Superior temporal gyrus (tissue), 1 donor: ENCODE measurements around the gene STK32C.
"Not testable (repeated sequence)": the region's sequence is repeated elsewhere in the genome, so short reads cannot be mapped to it uniquely, and the experiment has no call there.

Experiments
- DNase-seq: peaks from one replicate; pipeline ENCODE4 v3.0.0-alpha.2; 2016; ENCODE audit errors: extremely low spot score

STK32C gene

DNA sequence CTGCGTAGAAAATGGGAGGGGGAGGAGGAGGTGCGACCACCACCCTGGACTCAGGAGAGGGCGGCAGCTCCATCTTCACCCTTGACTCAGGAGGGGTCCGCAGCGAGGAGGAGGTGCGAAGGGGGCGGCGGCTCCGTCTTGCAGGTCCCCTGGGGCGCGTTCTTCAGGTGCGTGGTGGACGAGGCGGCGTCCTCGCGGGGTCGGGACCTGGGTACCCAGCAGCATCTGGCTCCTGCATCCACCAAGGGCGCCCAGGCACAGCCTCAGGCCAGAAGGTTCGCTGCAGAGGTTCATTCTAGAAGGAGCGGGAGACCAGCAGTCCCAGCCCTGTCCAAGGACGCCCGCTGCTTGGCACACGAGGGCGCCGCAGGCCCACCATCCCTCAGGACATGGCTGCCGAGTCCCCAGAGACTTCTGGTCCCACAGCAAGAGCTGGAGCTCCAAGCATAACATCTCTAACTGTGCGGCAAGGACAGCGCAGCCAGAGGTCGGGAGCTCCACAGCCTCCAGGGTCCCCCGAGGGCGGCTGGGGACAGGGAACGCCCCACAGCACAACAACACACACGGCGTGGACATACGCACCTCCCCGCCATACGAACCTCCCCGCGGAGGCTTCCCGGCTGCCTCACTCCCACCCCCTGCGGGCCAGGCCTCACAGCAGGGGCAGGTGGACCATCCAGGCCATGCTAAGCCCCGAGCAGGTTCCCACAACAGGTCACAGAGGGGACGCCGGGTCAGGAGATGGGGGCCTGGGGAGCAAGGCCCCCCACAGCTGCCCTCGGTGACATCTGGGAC, 137.8 kb downstream of the STK32C start:
- DNase-seq = no peak

DNA sequence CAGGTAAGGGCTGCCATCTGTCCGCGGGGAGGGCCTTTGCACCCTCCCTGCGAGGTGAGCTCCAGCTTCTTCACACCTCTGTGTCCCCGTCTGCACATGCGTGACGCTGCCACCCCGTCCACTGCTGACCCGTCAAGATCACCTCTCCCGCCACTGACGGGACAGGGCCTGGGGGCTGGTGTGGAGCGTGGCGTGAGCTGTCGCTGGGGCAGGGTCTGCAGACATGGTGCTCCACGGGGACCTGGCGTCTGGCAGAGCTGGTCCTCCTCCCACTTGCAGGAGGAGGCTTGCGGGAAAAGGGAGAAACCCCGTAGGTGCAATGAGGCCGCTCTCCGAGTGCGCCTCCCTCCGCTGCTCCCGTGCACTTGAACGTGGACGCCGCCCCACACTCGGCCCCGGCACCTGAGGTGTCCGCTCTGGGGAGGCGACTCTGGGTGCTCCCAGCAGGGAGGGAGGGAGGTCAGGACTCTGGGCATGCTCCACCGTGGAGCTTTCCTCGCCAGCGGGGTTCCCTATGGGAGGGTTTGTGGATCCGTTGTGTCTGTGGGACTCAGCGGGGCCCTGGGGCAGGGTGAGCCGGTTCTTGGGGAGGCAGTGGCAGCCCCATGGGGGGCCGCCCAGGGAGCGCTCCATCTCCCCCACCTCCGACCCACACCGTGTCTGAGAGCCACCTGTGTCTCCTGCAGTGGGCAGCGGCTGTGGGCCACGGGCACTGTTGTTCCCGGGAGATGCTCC, 138.6 kb downstream of the STK32C start:
- no peak for DNase-seq

DNA sequence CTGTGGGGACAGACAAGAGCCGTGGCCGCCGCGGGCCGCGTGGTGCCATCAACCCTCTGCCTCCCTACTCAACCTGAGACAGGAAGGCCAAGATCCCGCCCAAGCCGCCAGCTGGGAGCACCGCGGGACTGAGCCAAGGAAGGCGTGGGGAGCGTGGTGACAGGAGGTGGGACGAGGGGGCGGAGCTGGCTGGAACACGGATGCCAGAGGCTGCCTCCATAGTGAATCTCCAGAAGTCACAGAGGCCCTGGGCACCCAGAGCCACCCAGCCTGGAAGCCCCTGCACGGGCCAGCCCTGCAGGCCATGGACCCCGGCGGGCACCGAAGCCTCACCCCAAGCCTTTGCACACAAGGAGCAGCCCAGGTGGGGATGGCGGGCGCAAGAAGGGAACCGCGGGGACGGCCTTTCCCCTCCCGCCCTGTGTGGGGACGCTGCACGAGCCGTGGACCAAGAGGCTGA, 139.1 kb downstream of the STK32C start:
- no peak for DNase-seq

DNA sequence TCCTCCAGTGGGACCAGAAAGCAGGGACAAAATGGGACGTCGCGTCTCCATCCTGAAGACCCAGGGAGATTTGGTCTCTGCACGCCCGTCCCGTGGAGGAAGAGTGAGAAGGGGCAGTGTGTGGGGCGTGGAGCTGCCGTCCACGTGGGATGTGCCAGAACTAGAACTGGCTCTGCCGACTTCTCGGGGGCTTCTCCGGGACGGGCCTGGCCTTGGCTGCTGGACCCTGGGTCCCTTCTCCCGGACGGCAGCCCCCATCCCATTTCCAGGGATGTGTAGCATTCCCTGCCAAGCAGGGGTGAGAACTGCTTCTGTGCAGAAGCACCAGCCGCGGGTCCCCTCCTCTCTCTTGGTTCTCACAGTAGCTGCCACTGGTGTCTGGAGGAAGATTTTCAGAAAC, 139.8 kb downstream of the STK32C start:
- DNase-seq = no peak

DNA sequence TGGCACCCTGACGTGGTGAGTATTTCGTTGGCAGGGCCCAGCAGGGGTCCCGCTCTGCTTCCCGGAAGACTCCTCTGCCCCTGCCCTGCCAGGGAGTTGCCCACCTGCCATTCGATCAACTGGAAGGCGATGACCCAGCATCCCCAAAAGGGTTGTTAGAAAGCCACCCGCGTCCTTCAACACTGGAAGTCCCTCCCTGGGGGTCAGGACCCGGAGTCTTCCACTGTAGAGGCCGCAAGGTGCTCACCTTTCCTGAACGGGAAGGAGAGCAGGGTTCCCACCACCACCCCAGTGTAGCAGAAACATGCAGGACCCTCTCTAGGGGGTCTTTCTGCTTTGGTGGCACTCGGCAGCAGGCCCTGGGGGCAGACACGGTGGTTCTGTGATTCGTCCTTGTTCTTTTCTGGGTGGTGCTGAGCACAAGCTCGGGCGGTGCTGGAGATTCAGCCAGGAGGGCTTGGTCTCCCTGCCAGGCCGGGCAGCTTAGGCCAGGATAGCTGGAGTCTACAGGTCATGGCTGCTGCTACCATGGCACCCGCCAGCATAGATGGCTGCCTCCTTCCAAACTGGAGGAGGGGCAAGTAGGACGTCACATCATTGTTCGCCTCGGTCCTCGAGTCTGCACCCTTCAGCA, 140.6 kb downstream of the STK32C start:
- DNase-seq = no peak

DNA sequence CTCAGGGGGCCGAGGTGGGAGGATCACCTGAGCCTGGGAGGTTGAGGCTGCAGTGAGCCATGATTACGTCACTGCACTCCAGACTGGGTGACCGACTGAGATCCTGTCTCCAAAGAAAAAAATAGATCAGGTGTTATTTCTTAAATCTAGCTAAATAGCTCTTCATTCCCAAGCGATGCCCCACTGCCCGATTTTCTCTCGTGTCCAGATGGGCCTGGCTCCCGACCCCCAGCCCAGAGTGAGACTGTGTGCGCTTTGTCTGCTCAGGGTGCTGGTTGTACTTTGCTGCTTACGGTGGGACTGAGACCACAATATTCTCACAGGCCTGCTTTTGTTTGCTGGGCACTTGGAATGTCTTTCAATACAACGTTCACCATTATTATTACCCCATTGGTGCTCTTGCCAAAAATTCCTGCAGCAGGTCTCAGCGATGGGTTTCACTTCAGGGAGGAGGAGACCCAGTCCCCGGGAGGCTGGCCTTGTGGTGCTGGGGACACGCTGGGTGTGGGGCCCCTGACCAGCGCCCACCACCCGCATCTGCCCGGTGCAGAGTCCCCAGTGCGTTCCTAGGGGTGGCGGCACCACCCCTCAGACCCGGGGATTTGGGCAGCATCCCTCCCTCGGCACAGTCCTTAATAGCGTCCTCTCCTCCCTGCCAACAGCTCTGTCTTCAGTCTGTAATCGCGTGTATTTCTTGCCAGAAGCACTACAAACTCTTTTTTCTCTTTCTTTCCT, 141.4 kb downstream of the STK32C start:
- no peak for DNase-seq

DNA sequence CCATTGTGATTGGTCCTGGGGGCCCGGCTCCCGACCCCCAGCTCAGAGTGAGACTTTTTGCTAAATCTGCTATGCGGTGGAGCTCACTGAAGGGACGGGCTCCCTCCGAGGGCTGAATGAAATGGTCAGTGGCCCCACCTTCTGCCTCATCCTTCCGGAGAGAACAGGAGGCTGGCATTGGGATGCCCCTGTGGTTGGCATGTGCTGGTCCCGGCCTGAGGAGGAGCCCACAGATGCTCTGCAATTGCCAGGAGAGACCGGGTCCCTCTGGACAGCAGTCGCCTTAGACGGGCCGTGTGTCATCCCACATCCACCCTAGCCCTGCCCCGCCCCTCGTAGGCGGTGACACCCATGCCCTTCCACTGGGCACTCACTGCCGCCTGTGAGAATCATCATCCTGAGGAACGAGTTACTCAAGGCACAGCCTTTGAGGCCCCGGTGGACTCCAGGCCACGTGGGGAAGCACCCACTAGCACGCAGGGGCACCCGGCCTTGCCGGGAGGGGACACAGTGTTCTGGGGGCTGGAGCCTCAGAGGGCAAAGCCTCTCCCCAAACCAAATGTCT, 142.3 kb downstream of the STK32C start:
- no peak for DNase-seq

DNA sequence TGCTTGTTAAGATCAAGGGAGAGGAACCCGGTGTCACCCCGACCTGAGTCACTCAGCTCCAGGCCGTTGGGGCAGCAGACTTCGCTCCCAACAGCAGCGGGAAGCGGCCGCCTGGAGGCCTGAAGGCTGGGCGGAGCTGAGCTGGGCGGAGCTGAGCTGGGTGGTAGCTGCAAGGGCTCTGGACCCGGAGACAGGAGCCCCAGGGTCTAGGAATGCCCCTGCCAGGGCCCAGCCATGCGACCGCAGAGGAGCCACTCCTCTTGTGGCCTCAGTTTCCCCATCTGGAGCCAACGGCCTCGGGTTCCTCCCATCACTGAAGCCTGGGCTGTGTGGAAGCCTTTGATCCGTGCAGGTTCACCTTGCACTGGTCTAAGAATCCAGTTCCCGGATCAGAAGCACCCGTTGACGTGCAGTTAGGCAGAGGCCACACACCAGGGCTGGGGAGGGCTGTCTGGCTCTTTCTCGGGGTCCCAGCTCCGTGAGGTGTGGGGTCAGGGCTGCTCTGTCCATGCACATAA, 142.9 kb downstream of the STK32C start:
- DNase-seq = no peak

DNA sequence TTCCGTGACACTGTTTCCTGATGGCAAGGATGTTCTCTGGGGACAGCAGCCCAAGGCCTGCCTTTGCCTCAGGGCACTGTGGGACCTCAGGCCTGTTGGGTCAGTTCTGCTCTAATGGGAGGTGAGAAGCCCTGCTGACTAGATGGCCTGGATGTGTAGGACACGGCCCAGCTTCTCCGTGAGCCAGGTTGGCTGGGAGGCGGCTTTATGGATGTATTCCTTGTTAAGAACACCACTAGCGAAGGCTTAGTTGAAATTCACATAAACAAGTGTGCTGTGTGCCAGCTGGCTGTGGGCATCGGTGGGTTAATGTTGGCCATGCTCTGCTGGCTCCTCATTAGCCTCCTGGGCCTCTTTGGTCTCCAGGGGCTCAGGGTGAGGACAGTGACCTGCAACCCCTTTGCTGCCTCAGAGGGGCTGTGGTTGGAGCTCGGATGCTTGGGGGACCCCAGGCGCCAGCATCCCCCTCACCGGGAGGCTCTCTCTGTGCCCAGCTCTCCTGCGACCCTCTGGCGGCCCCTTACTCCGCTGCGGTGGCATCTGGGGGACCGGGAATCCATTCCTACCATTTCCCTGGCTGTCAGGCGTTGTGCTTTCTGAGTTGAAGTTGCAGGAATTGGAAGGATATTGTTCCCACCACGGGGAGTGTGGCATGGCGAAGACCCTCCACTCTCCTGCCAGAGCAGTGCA, 143.8 kb downstream of the STK32C start:
- DNase-seq = no peak

DNA sequence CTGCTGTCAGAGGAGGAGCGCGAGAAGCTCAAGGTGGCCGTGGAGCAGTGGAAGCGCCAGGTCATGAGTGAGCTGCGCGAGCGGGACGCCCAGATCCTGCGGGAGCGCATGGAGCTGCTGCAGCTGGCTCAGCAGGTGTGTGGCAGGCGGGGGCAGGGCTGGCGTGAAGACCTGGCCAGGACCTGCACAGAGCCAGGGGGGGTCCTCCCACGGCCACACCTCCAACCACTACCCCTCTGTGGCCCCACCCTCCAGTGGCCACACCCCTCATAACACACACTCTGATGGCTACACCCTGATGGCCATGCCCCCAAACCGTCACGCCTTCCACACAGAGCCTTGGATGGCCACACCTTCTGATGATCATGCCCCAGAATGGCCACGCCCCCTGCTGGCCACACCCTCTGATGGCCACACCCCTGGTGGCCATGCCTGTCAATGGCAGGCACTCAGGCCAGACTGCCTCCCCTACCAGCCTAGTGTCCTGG, 144.4 kb downstream of the STK32C start:
- no peak for DNase-seq

DNA sequence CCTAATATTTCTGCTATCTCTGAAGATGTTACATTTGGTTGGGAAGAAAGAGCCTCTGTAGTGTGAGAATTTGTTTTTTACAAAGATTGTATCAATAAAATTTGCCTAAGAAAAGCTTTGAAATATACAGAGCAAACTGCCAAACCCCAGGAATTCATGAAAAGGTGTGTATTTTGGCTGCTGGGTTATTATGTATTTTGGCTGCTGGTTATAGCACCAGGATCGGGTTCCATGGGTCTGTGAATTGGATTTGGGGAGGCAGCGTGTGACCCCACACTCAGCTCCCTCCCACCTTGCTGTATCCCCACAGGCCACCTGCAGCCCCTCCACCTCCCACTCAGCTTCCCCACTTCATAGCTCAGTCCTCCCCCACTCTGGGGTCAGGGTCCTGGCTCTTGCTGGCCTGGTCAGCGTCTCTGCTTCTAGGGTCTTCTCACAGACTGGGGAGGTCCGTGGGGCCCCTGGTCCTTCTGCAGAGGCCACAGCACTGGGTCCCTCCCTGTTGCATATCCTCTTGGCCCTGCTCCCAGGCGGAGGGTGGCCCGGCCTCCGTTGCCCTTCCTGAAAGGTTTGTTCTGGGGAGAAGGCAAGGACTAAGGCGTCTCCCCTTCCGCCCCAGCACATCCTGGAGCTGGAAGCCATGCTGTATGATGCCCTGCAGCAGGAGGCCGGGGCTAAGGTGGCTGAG, 145.0 kb downstream of the STK32C start:
- no peak for DNase-seq

DNA sequence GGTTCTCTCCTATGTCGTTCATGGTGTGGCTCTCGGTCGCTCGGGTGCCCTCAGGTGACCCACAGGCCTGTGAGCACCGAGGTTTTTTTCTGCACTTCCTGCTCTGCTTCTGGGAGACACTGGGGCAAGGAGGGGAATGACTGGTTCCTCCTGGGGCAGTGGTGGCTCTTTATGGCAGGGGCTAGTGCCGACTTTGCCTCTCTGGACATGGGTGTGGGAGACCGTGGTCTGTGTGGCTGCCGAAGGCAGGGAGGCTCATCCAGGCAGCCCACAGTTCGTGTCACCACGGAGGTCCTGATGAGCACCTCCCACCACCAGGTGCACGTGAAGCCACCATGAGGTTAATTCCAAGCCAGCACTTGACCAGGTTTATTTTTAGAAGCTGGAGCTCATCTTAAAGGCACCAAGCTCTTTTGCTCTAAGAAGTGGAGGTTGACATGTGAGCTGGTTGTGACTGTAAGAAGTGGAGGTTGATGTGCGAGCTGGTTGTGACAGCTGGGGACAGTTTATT, 145.7 kb downstream of the STK32C start:
- DNase-seq = no peak

DNA sequence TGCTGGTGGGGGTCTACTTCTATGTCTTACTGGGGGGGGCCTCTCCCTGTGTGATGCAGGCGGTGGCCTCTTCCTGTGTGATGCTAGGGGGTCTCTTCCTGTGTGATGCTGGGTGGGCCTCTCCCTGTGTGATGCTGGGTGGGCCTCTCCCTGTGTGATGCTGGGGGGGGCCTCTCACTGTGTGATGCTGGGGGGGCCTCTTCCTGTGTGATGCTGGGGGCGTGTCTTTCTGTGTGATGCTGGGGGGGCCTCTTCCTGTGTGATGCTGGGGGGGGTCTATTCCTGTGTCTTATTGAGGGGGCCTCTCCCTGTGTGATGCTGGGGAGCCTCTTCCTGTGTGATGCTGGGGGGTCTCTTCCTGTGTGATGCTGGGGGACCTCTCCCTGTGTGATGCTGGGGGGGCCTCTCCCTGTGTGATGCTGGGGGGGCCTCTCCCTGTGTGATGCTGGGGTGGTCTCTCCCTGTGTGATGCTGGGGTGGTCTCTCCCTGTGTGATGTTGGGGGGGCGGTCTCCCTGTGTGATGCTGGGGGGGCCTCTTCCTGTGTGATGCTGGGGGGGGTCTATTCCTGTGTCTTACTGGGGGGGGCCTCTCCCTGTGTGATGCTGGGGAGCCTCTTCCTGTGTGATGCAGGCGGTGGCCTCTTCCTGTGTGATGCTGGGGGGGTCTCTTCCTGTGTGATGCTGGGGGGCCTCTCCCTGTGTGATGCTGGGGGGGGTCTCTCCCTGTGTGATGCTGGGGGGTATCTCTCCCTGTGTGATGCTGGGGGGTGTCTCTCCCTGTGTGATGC, 146.7 kb downstream of the STK32C start:
- not testable (repeated sequence) for DNase-seq

DNA sequence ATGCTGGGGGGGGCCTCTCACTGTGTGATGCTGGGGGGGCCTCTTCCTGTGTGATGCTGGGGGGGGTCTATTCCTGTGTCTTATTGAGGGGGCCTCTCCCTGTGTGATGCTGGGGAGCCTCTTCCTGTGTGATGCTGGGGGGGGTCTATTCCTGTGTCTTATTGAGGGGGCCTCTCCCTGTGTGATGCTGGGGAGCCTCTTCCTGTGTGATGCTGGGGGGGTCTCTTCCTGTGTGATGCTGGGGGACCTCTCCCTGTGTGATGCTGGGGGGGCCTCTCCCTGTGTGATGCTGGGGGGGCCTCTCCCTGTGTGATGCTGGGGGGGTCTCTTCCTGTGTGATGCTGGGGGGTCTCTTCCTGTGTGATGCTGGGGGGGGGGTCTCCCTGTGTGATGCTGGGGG, 147.5 kb downstream of the STK32C start:
- DNase-seq = not testable (repeated sequence)

DNA sequence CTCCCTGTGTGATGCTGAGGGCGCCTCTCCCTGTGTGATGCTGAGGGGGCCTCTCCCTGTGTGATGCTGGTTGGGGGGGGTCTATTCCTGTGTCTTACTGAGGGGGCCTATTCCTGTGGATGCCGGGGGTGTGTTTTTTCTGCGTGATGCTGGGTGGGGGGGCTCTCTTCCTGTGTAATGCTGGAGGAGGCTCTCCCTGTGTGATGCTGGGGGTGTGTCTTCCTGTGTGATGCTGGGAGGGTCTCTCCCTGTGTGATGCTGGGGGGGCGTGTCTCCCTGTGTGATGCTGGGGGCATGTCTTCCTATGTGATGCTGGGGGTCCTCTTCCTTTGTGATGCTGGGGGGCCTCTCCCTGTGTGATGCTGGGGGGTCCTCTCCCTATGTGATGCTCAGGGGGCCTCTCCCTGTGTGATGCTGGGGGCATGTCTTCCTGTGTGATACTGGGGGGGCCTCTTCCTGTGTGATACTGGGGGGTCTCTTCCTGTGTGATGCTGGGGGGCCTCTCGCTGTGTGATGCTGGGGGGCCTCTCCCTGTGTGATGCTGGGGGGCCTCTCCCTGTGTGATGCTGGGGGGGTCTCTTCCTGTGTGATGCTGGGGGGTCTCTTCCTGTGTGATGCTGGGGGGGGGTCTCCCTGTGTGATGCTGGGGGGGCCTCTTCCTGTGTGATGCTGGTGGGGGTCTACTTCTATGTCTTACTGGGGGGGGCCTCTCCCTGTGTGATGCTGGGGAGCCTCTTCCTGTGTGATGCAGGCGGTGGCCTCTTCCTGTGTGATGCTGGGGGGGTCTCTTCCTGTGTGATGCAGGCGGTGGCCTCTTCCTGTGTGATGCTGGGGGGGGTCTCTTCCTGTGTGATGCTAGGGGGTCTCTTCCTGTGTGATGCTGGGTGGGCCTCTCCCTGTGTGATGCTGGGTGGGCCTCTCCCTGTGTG, 148.2 kb downstream of the STK32C start:
- DNase-seq = not testable (repeated sequence)

DNA sequence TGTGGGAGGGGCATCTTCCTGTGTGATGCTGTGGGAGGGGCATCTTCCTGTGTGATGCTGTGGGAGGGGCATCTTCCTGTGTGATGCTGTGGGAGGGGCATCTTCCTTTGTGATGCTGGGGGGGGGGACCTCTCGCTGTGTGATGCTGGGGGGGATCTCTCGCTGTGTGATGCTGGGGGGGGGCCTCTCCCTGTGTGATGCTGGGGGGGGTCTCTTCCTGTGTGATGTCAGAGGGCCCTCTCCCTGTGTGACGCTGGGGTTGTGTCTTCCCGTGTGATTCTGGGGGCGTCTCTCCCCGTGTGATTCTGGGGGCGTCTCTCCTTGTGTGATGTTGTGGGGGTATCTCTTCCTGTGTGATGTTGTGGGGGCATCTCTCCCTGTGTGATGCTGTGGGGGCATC, 148.9 kb downstream of the STK32C start:
- no peak for DNase-seq

DNA sequence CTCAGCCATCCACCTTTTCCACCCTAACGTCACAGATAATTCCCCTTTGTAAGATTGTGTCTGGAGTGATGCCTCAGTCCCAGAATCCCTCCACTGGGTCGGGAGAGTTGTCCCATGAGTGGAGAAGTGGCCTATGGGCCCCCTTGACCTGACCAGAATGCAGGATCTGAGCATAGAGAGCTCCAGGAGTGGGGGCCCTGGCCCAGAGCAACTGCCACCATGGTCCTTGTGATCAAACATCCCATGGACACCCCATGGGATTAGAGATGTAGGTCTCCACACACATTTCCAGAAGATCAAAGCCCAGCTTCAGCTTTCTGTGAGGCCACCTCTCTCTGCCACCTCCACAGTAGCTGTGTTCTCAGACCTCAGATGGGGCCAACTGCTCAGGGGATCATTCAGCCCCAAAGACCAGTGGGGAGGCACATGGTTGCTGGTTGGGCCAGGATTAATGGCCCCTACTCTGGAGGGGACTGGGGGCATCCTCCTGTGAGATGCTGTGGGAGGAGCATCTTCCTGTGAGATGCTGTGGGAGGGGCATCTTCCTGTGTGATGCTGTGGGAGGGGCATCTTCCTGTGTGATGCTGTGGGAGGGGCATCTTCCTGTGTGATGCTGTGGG, 149.5 kb downstream of the STK32C start:
- DNase-seq = no peak
